ENCODE measurements around the gene CFAP20DC. TPM values are rescaled to one million over a fixed set of nuclear protein-coding genes. Genes with fewer than 3 reads are reported as not detected.

Gene CFAP20DC
- total and polyA plus RNA-seq, 11 donors: 0.07 to 0.27 (median 0.11) TPM; not detected in 5

GRCh38 chr3:58766587-58767282 is 283.1 kb downstream of the CFAP20DC start:
- Histone ChIP-seq H3K9me3 (peaks cover 0 to 15% (median 3%) of the 10 kb centered on the region in 12 donors), H3K27me3 (no peaks in the 10 kb centered on the region), H3K27ac (no peak overlapping the region), H3K4me3 (no peak overlapping the region), H3K36me3 (no peaks in the 10 kb centered on the region), H3K4me1 (no peaks in the 10 kb centered on the region)
- DNase-seq: no peak
- no peak for ATAC-seq
- whole genome bisulfite sequencing, 4 donors: 82 to 86% (median 83%) methylated on average over 9 of the region's 9 CpGs
- intact Hi-C loops (cut with DNase I): no loop called here
- TF ChIP-seq POLR2A (IDR thresholded peaks at IDR 0.05) (no peak), CTCF (IDR thresholded peaks at IDR 0.05) (no peak)

GRCh38 chr3:58755150-58755549 is 294.7 kb downstream of the CFAP20DC start:
- DNase-seq: no peak
- Histone ChIP-seq H3K4me3 (no peak overlapping the region), H3K9me3 (peaks cover 0 to 6% (median 0%) of the 10 kb centered on the region in 12 donors), H3K4me1 (no peaks in the 10 kb centered on the region), H3K27me3 (no peaks in the 10 kb centered on the region), H3K27ac (no peak overlapping the region), H3K36me3 (no peaks in the 10 kb centered on the region)
- TF ChIP-seq POLR2A (IDR thresholded peaks at IDR 0.05) (no peak), CTCF (IDR thresholded peaks at IDR 0.05) (no peak)
- ATAC-seq: no peak
- WGBS, 4 donors: 78 to 88% (median 86%) methylated on average over 2 of the region's 2 CpGs
- intact Hi-C loops (cut with DNase I): no loop called here

- no peak for TF ChIP-seq CTCF (IDR thresholded peaks at IDR 0.05)
- TF ChIP-seq POLR2A (IDR thresholded peaks at IDR 0.05): no peak
- no peaks in the 10 kb centered on the region for H3K27me3 ChIP-seq
- H3K4me3 ChIP-seq: no peak overlapping the region
- no peak for ATAC-seq
- intact Hi-C loops (cut with DNase I): no loop called here
- WGBS, 4 donors: 64 to 84% (median 82%) methylated on average over 4 of the region's 4 CpGs
- no peaks in the 10 kb centered on the region for H3K9me3 ChIP-seq
- no peaks in the 10 kb centered on the region for H3K36me3 ChIP-seq
- DNase-seq: no peak
- H3K27ac ChIP-seq: no peak overlapping the region
- H3K4me1 ChIP-seq: no peaks in the 10 kb centered on the region
These were observed 295.8 kb downstream of the CFAP20DC start for GRCh38 chr3:58754074-58754473.

GRCh38 chr3:58751882-58752567 is 297.8 kb downstream of the CFAP20DC start:
- H3K9me3 ChIP-seq: no peaks in the 10 kb centered on the region
- DNase-seq (no peak), ATAC-seq (no peak)
- no peaks in the 10 kb centered on the region for H3K4me1 ChIP-seq
- intact Hi-C loops (cut with DNase I): no loop called here
- 71 to 75% (median 74%) methylated on average over 3 of the region's 3 CpGs for WGBS, 4 donors
- TF ChIP-seq CTCF (IDR thresholded peaks at IDR 0.05) (no peak), POLR2A (IDR thresholded peaks at IDR 0.05) (no peak)
- no peak overlapping the region for H3K4me3 ChIP-seq
- H3K36me3 ChIP-seq: no peaks in the 10 kb centered on the region
- H3K27ac ChIP-seq: no peak overlapping the region
- no peaks in the 10 kb centered on the region for H3K27me3 ChIP-seq
